Vagina (tissue), 2 donors: ENCODE results near the gene TNFRSF21.

Source experiments
- POLR2A ChIP-seq, 2 donors: fragments of 450-650 bp; IDR thresholded peaks; one replicate each; pipeline ENCODE4 v1.6.1; 2017; ENCODE audit warnings: antibody characterized with exemption in 2 of 2, mild to moderate bottlenecking in 2 of 2, moderate library complexity in 2 of 2
- TF ChIP-seq, protein P1 (sequence below), 3 experiments: fragments of 450-650 bp in 2 of 3; fragments of 200-600 bp in 1 of 3; sonication (generic) in 1 of 3; IDR thresholded peaks; one replicate each; pipeline ENCODE4 v1.5.1; 2017 to 2019; ENCODE audit warnings: antibody characterized with exemption in 3 of 3, mild to moderate bottlenecking in 2 of 3, moderate library complexity in 2 of 3

DNA sequence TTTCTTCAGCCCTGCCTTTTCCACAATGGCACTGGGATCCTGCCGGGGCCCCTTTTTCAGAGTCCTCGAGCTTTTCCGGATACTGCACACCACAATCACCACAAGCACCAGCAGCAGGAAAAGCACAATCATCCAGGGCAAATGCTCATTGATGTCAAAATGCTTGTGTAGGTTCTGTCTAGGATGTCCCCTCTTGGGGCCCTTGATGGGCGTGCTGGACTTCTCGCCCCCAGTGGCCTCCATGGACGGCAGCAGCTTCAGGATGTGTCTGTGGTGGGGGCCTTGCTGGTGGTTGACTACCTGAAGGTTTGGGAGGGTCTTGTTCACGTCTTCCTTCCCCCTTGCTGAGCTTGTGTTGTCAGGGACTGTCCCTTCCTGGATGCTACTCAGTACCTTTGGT, 25.7 kb downstream of the TNFRSF21 start:
- no peak for TF ChIP-seq POLR2A (IDR thresholded peaks at IDR 0.05)
- TF ChIP-seq, protein P1, sequence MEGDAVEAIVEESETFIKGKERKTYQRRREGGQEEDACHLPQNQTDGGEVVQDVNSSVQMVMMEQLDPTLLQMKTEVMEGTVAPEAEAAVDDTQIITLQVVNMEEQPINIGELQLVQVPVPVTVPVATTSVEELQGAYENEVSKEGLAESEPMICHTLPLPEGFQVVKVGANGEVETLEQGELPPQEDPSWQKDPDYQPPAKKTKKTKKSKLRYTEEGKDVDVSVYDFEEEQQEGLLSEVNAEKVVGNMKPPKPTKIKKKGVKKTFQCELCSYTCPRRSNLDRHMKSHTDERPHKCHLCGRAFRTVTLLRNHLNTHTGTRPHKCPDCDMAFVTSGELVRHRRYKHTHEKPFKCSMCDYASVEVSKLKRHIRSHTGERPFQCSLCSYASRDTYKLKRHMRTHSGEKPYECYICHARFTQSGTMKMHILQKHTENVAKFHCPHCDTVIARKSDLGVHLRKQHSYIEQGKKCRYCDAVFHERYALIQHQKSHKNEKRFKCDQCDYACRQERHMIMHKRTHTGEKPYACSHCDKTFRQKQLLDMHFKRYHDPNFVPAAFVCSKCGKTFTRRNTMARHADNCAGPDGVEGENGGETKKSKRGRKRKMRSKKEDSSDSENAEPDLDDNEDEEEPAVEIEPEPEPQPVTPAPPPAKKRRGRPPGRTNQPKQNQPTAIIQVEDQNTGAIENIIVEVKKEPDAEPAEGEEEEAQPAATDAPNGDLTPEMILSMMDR (IDR thresholded peaks at IDR 0.05), result no peak
